Embryonic facial prominence (tissue), 1 donor: Measurements from ENCODE around the gene TUBGCP3.
"Not testable (repeated sequence)": the region's sequence is repeated elsewhere in the genome, so short reads cannot be mapped to it uniquely, and the experiment has no call there.

ENCODE experiments used
- DNase-seq: peaks from one replicate; pipeline ENCODE4 v3.0.0-alpha.2; 2016; ENCODE audit errors: extremely low spot score

TUBGCP3 gene

DNA sequence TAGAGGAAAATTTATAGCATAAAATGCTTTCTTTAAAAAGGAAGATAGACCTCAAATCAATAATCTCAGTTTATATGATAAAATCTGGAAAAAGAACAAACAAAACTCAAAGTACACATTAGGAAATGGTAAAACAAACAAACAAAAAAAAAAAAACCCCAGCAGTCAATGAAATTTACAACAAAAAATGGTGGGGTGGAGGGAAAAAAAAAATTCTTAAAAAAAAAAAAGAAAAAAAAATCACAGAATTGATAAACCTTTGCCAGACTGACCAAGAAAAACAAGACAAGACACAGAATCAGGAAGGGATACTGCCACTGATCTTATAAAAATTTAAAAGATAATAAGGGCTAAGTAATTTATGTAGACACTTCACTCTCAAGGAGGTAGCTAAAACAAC is 11.2 kb downstream of the TUBGCP3 start:
- no peak for DNase-seq

DNA sequence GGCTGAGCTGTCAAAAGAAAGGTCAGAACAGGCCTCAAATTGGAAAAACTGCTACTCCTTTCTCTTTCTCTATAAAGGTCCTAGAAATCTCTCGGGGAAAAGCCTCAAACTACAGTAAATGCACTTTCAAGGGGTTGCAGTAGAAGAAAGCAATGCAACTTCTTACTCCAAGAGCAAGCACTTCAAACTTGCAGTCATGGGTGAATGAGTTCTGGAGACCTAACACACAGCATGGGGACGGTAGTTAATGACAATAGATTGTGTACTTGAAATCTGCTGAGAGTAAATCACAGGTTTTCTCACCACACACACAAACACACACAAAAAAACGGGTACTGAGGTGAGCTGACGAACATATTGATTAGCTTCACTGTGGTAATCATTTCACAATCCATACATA is 11.8 kb downstream of the TUBGCP3 start:
- no peak for DNase-seq

DNA sequence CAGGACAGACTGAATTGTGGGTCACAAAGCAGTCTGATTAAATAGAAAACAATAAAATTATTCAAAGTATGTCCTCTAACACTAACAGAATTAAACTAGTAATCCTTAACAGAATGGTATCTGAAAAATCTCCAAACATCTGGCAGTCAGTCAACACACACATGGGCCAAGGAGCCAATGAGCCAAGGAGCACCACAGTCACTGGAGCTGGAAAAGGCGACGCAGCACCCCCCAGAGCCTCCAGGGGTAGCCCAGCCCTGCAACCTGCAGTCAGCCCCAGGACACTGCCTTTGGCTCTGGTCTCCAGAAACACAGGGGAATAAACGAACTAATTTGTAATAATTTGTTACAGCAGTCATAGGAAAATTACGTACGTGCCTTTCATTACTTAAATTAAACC is 12.3 kb downstream of the TUBGCP3 start:
- no peak for DNase-seq

DNA sequence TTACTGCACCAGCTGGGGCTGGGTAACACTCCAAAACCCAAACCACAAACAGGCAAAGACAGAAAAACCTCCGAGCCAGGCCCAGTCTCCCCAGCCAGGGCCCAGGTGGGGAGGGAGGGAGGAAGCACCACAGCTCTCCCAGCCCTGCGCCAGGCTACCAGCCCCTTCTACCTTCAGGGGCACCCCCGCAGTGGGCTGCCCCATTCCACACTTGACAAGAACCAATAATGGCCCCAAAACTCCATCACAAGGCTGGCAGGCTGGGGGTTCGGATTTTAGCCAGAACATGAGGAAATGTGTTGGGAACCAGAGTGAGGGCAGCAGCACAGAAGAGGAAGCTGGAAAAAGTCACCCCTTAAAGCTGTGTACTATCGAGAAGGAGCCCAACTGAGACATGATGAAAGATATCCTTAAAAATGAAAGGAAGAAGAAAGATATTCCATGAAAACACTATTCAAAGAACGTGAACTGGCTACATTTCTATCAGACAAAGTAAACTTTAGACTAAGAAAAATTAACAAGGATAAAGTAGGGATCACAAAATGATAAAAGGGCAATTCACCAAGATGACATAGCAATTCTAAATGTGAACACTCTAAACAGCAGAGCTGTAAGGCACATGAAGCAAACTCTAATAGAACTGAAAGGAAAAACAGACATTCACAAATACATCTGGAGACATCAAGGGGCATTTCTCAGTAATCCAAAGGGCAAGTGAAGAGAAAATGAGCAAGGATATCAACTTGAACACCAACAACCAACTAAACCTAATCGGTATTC is 12.9 kb downstream of the TUBGCP3 start:
- DNase-seq = no peak

DNA sequence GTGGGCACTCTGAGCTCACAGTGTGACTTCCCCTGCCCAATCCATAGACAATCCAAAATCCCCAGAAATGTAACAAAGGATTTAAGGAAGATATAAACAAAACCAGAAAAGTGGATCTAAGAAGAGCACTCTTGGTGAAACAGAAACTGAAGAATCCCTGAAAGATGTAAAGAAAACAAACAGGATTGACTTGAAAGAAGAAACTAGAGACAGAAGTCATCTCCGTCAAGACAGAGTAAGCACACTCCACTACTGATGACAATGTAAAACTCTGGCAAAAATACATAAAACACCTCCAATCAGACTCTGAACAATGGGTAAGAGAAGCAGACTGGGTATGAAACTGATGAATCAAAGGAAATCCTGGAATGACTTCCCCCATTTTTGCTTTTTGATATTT is 13.5 kb downstream of the TUBGCP3 start:
- no peak for DNase-seq

DNA sequence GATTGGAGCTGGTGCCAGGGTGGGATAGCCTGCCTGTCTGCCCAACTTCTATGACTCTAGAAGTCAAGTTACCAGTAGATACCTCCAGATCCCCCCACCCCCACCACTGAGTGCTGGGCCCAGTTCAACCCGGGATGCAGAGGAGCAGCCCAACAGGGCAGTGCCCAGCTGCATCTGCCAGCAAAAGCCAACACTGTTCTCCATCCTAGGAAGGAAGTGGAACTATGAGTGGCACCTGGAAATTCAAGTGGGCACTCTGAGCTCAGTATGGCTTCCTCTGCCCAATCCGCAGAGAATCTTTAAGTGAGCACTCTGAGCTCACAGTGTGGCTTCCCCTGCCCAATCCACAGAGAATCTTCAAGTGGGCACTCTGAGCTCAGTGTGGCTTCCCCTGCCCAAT is 14.2 kb downstream of the TUBGCP3 start:
- DNase-seq = no peak

DNA sequence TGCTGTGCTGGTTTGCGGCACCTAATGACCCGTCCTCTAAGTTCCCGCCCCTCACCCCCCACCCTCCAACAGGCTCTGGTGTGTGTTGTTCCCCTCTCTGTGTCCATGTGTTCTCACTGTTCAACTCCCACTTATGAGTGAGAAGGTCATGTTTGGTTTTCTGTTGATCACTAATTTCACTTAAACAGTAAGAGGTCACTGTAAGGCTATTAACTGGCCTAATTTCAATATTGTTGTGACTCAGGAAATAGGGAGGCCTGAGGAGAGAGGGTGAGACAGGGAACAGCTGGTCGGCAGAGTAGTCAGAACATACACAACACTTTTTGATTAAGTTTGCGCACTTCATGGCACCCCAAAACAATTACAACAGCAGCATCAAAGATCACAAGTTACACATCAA is 15.6 kb downstream of the TUBGCP3 start:
- no peak for DNase-seq

DNA sequence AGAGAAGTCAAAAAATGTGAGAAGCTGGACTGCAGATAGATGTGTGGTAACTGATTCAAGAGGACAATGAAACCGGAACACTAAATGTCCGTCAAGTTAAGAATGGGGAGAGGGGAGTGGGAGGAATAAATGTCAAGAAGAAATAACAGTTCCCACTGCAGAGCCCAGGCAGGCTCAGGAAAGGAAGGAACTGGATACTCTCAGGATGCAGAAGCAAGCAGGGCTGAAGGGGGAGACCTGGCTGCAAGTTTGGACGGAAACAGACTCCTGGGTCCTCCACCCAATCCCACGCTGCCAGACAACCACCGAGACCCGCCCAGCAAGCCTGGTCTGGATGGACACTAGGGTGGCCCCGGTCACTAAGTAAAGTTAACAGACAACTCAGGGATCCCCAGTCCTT is 18.1 kb downstream of the TUBGCP3 start:
- DNase-seq = no peak

DNA sequence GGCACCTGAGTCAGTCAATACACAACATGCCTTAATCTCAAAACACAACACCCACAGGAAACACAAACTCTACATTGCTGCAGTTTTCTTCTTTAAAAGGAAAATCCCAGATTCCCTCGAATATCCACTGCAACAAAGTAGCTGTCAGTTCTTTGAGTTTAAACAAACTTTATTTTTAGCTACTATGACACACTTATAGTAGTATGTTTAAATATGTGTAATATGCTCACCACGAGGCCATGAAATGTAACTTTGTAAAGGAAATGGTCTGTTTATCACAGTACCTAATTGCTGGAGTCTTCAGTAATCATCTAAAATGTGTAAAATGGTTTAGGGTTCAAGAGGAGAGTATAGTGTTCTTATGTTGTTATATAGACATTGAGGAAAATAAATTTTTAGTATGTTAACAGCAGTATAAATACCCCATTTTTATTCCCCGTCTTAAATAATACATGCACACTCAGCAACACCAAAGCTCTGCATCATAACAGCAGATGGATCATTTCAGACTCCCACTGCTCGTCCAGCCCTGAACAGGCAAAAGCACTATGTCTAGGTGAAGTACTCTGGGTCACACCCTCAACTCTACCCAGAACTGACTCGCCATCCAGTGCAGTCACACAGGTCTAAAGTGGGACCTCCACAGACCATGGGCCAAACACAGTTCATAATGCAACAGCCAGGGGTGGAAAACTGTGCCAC is 20.6 kb downstream of the TUBGCP3 start:
- DNase-seq = no peak

DNA sequence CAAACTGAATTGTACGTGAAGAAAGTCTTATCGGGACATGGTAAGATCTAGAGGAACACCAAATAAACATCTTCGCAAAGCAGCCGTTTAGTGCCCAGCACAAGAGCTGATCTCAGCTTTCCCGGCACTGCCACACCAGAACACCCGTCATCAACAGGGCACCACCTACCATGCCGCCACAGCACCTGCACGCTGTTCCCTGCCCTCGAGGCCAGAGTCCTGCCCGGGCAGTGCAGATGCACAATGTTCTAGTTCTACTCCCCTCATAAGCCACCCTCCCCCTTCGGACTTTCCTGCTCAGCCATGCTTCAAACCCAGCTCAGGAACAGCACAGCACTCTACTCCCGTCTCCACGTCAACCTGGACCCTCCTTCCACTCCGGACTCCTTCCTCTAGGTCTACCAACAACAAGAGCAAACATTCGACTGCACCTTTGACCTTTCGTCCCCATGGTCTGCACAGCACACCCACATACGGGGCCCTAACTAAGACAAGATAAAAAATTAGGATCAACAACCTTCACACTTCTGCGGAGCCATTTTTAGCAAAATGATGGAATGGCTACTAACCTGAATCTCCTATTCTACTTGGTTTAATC is 25.1 kb downstream of the TUBGCP3 start:
- no peak for DNase-seq

DNA sequence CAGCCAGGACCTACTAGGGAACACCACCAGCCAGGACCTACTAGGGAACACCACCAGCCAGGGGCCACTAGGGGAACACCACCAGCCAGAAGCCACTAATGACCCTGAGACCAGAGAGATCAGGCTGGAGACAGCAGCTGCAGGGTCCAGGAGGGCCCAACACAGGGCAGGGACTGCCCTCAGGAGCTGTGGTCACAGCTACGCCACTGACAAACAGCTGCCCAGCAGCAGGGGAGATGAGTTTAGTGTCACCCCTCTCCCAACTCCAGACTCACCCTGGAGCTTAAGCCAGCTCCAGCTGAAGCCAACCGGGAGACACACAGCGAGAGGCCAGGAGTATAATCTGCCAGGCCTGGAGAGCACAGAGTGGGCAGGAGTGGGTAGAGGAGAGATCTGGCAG is 25.7 kb downstream of the TUBGCP3 start:
- DNase-seq = no peak

DNA sequence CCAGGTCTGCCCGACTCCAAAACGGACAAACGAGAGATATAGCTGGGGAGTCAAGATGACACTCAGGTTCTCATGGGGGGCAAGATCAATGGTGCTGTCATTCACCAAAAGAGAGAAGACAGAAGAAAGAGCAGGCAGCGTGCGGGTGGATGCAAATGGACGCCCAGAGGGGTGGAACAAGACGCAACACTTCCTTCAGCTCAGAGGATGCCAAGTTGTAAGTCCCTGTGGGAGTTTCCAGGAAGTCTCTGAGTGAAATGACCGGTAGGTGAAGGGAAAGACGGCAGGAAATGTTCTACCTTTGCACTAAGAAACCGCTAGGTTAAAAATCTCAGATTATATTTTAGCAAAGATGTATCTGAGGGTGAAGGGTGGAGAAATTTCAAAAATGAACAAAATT is 26.5 kb downstream of the TUBGCP3 start:
- no peak for DNase-seq

DNA sequence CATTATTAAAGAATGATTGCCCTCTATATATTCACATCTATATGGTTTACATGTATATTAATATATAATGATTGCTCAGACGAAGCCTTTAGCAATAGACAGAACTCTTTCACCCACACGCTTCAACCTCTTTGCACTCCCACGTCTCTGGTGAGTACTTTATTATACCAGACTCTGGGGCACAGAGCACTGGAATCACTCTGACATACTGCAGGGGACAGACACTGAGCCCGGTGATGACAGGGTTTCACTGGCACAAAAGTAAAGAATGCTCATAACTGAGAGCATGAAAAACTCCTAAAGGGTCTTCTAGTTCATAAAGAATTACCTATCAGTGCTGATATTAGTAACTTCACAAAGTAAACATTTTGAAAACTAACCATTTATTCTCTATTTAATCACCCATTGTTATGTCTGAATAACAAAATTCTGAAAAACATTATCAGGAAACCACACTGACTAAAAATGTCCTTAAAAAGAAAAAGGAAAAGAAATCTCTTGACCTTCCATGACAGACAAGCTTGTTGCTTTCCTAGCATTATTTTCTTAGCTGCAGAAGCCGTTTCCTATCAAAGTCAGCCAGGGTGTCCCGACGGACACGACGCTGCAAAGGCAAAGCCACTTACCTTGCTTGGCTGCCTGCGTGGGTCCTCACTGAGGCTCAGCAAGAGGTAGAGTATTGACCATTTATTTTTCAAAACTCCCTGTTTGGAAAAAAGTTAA is 29.1 kb downstream of the TUBGCP3 start:
- DNase-seq = no peak

DNA sequence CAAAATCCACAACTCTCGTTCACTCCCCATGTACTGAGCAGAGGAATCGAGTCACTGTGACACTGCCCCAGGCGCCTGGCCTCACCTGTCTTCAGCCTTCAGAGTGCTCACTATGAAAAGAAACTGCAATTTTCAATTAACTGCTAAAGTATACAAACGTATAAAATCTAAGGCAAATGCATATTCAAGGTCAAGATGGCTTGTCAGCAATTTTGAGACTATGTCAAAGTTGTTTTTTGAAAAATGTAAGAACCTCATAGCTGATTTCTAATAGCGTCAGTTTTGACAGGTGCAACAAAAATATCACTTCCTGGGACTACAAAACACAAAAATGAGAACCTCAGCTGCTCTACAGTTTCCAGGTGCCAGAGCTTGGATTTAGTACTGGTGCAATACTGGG is 31.4 kb downstream of the TUBGCP3 start:
- DNase-seq = no peak

DNA sequence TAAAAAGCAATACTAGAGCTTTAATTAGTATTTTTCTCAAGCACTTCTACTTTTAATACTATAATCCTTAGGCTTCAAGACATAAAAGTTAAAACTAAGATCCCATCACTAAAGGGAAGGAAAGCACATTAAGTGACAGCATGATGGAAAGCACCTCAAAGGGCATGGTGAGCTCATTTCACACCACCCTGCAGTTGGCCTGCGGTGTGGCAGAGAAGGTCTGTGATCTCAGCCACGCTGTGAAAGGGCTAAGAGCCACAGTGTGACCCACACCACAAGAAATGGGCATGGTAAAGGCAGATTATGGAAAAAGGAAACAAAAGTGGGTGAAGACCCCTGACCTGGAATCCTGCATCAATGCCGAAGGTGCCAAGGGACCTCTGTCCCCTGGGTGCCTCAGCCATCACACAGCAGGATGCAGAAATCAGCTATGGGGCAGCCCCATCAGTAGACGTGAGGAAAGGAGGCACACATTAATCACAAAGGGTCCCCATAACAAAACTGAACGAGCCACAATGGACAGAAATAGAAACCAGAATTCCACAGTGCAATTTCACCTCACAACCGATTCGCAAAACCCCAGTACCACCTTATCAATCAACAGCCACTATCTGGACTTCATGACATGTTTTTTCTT is 33.6 kb downstream of the TUBGCP3 start:
- DNase-seq = no peak

DNA sequence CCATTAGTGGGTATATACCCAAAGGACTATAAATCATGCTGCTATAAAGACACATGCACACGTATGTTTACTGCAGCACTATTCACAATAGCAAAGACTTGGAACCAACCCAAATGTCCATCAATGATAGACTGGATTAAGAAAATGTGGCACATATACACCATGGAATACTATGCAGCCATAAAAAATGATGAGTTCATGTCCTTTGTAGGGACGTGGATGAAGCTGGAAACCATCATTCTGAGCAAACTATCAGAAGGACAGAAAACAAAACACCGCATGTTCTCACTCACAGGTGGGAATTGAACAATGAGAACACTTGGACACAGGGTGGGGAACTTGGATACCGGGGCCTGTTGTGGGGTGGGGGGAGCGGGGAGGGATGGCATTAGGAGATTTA is 39.0 kb downstream of the TUBGCP3 start:
- not testable (repeated sequence) for DNase-seq

DNA sequence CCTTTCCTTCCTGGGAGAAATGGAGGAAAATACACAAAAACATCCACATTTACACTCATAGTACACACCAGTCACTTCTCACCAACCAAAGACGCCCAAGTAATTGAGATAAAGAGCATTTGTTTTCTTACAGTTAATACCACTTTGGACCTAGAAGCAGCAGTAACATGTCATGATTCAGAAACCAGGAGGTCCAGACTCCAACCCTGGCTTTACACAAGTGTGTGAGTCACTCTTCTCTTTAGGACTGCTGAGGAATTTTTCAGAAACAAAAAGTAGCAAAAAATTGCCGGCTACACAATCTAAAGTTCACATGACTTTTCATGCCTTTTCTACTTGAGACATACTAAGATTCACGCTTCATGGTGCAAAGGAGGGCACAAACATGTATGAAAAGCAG is 42.1 kb downstream of the TUBGCP3 start:
- no peak for DNase-seq

DNA sequence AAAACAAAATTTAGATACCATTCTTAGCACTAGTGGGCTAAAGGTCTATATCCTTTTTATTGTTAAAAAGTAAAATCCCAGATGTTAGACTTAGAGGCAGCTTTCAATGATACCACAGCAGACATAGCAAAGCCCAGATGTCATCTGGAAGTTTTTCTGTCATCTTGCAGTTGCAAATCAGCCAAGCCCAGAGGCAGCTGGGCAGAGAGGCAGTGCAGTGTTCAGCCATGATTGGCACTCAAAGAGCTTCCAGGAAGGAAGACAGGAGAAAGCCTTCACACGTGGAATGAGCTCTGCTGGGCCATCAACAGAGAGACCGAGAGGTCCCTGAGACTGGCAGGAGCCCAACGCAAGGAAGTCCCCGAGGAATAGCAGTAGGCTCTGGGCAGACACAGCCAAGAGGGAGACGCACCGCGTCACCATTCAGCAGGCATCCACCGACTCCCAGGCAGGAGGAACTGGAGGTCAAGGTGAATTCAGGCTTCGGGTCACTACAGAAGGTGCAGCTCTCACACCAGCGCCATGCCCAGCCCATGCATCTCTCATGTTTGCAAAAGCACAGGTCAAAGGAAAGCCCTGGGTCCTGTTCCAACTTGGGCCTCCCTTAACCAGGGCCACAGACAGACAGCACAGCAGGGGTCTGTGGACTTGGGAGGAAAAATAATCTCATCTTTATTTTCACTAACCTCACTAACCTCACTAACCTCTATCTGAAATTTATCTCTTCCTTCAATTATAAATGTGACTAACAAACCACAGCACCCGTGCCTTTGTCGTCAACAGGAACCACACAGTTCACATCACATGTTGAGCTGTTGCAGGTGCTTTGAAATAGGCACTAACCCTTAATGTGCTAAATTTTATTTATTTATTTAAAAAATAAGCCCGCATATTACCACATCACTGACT is 54.9 kb downstream of the TUBGCP3 start:
- DNase-seq = no peak

DNA sequence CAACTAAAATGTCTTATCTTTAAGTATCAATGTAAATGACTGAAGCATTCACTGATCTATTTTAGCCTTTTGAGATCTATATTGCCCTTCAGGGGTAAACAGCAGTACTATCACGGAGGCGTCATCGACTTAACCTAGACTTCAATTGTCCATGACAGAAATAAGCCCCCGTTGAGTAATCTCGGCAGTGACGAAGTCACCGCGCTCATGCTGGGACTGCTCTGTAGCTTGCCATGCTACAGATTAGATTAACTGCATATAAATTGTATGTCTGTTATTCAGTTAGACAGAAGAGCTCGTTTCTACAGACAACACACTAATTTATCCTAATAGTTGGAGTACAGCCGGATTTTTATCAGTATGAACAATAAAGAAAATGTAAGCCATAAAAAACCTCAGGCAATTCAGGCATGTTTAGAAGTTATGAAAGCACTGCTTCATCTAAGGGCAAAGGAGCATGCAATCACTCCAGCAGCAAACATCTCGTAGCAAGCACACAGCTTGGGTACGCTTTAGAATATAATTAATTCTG is 56.6 kb downstream of the TUBGCP3 start:
- DNase-seq = no peak

DNA sequence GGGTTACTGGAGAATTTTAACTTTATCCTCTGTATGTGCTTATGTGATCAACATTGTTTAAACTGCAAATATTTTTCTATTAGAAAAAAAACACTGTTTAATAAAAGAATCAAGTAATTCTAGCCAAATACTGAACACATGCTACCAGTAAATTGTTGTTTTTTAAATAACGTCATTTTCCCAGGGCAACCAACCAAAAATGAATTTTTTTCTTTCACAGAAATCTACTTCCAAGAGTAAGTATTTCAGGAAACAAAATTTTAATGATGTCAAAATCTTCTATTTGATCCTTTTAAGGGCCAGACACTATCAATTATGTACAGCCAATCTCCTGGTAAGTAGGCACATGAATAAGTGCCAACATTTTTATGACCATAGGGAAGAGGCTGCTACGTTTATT is 57.1 kb downstream of the TUBGCP3 start:
- no peak for DNase-seq

DNA sequence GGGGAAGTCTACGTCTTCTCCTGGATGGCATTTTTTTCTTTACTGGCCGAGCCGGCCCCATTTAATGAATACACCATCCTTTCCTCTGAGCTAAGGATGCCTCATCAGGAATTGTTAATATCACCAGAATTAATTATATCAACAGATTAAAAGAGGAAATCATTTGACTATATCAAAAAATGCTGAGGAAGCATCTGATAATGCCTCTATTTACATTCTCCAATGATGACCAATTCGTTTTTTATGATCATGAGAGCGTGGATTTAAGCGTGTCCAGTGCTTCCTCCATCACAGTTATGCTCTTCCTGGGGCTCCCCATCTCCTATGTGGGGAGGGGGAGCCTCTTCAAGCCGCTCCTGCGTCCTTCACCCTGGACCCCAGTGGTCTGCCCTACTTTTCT is 58.7 kb downstream of the TUBGCP3 start:
- DNase-seq = no peak
